ENCODE data around the gene ENTHD1.
A peak's percentile ranks its signal among the peaks of the same experiment; 100 is the strongest.
"Not testable (repeated sequence)": the region's sequence is repeated elsewhere in the genome, so short reads cannot be mapped to it uniquely, and the experiment has no call there.

ENTHD1 gene

GRCh38 chr22:39907047-39907446 lies 13.5 kb upstream of the ENTHD1 start:
- no peak for TF ChIP-seq CTCF (IDR thresholded peaks at IDR 0.05; ENCODE audit: extremely low read depth, missing control alignments)
- DNase-seq (ENCODE audit: low spot score): no peak

DNA sequence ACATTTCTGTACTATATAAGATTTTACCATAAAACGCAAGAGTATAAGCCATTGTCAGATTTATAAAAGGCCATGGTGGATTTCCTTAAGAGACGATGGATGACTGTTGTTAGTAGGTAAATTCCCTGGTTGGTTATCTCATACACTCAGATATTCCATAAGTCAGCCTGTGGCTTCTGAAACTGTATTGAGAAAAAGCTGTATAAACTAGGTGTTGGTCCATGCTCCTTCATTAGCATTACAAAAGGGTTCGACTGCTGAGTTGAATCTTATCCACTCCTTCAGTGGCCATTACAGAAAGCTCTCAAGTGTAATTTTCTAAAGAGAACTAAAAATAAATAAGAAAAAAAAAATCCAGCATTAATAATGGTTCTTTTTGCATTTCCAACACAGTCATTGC lies 12.6 kb upstream of the ENTHD1 start:
- no peak for TF ChIP-seq CTCF (IDR thresholded peaks at IDR 0.05; ENCODE audit: extremely low read depth, missing control alignments)
- no peak for DNase-seq (ENCODE audit: low spot score)

GRCh38 chr22:39905687-39906086 lies 12.1 kb upstream of the ENTHD1 start:
- no peak for TF ChIP-seq CTCF (IDR thresholded peaks at IDR 0.05; ENCODE audit: extremely low read depth, missing control alignments)
- DNase-seq (ENCODE audit: low spot score): no peak

- no peak for DNase-seq (ENCODE audit: low spot score)
- TF ChIP-seq CTCF (IDR thresholded peaks at IDR 0.05; ENCODE audit: extremely low read depth, missing control alignments): no peak
Observed at GRCh38 chr22:39904862-39905261, 11.3 kb upstream of the ENTHD1 start.

DNA sequence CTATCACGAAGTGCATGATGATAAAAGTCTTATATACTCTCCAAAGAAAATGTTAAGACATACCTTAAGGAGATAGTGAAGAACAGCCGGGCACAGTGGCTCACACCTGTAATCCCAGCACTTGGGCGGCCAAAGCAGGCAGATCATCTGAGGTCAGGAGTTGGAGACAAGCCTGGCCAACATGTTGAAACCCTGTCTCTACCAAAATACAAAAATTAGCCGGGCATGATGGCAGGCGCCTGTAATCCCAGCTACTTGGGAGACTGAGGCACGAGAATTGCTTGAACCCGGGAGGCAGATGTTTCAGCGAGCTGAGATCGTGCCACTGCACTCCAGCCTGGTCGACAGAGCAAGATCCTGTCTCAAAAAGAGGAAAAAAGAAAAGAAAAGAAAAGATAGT lies 10.5 kb upstream of the ENTHD1 start:
- DNase-seq (ENCODE audit: low spot score): not testable (repeated sequence)

GRCh38 chr22:39901565-39902146 lies 8.1 kb upstream of the ENTHD1 start:
- DNase-seq (ENCODE audit: low spot score): no peak
- no peak for TF ChIP-seq CTCF (IDR thresholded peaks at IDR 0.05; ENCODE audit: extremely low read depth, missing control alignments)

DNA sequence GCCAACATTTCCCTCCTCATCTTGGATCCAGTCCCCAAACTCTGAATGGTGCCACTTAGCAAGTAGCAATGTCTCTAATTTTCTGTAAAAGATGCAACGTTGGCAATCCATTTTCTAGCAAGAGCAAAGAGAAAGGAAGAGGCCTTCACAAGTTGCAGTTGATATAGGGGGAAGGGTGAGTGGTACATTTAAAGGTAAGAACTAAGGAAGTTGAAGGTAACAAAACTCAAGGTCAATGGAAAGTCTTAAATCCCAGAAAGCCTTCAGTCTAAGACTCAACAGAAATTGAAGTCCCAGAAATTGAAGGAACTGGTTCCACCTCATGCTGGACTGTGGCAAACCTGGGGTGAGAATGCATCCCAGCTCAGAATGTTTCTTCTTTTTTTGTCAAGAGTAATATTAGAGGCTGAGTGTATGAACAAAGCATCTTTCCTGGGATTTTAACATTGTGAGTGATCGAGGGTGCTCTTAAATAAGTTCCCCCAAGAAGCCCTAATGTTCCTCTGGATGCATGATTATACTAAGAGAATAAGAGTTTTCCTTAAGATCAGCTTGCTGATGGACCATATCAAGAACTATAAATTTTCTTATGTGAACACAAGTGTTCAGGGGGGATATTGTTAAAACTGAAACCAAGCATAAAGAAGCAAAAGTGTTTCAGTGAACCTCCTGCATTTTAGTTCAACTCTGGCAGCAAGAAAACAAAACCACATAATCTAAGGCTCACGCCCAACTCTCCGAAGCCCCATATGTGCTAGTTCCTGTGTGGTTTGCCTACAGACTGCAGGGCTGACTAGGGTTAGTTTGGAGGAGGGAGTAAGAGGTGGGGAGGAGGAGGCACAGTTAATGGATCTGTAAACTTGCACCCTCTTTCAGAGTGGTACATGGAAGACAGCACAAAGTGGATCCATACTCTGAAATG lies 7.0 kb upstream of the ENTHD1 start, which contains the start of gene GRAP2:
Gene GRAP2, plus strand, starts transcription at position 779 of the 922 bp plus-strand sequence. CDS start 46,023 bp downstream, outside the sequence.
- peak; percentile 58 for DNase-seq (ENCODE audit: low spot score)
- TF ChIP-seq CTCF (IDR thresholded peaks at IDR 0.05; ENCODE audit: extremely low read depth, missing control alignments): no peak
